Activated CD4-positive, CD25-positive, alpha-beta regulatory T cell treated with anti-CD3 and anti-CD28 coated beads, Interleukin-2, amount 50 U/mL, for 16 hours (primary cell): ENCODE data around the gene LIMD2.

Experiments used
- DNase-seq: peaks from one replicate; pipeline ENCODE4 v3.0.0-alpha.2; 2020; ENCODE audit warnings: low read depth, low spot score

The LIMD2 gene

DNA sequence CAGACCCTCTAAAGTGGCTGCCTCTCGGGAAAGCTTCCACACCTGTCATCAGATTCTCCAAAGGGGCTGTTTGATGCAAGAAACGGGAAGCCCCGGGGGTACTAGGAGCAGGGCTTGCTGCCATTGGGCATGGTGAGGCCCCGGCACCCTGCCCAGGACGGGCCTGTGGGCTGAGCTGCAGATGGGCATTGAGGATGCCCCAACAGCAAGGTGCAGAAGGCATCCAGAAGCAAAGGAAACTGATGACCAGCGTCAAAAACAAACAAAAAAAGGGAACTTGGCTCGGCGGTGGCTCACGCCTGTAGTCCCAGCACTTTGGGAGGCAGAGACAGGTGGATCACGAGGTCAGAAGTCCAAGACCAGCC is 1.5 kb upstream of the LIMD2 start:
- DNase-seq: no peak

DNA sequence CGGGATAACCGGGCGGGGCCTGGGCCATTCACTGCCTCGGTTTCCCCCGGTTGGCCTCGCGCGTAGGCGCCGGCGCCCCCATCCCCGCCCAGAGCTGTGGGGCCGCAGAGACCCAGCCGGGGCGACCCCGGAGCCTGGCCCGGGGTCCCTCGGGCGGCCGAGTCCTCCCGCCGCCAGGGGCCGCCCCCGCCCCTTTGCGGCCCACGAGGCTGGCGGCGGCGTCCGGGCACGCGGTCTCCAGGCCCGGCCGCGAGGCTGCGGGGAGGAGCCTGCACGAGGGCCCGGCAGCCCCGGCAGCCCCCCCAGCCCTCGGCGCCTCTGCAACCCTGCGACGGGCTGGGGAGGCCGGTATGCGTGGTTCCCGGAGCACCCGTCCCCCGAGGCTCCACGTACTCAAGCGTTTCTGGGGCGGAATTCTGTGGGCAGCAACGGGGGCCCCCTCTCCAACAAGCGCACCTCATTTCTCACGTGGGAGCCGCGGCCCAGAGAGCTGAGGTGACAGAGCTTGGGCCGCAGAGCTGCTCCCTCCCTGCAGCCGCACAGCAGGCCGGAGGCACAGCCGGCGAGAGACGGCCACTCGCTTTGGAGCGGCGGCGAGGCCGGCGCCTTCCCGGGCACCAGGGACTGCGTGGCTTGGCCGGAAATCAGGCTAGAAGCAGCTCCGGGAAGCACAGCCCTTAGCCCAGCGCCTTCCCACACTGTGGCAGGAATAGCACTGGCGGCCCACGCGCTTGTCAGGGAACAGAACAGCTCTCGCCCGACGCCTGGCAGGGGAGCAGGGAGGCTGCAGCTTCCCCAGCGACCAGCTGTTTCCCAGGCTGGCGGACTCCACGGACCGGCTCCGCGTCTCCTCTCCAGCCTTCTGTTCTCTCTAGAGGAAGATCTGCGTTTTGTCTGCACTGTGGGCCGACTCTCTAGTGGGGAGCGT is 867 bp upstream of the LIMD2 start:
- DNase-seq: no peak

DNA sequence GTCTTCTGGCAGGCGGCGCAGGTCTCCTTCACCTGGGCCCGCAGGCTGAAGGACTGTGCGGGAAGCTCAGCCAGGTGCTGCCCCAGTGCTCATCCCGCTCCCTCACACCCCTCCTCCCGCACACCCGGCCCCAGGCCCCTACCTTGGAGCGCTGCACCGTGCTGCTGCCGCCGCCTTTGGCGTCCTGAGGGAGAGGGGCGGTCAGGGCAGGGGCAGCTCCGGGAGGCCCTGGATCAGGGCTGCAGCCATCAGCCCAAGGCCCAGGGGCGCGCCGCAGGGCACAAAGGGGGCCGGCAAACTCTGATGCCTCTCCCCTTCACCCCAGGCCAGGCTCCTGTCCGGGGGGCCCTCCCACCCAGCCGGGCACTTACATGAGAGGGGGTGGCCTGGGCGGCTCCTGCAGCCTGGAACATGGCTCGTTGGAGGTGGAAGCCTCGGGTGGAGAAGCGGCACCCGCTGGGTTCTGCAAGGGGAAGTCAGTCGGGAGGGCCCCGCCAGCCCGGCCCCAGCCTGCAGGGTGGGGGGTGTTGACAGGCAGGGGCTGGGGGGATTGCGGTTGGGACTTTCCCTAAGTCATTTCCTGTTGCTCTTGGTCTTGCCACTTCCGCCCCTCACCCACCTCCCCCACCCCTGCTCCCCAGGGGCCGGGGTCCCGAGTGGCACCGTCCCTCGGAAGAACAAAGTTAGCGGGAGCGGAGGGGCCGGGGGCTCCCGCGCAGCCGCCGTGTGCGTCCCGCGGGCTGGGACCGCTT is 863 bp downstream of the LIMD2 start:
- DNase-seq: peak; percentile 63

DNA sequence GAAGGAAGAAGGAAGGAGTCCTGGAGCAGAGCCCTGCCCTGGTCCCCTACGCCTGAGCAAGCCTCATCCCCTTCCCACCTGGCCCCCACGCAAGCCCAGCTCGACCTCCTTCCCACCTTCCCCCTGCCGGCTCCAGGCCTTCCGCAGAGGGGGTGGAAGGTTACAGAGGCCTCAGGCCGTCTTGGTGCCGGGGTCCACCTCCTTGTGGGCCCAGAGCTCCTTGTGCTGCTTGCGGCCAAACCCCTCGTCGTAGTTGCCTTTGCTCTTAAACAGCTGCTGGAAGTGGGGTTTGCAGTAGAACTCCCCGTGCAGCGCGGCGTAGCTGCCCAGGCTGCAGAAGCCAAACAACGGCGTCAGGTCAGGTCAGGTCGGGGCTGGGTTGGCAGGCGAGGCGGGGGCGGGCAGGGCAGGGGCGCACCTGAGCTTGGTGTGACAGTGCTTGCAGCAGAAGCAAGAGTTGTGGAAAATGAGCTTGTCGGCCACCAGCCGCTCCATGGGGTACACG is 1.5 kb downstream of the LIMD2 start:
- DNase-seq: no peak

DNA sequence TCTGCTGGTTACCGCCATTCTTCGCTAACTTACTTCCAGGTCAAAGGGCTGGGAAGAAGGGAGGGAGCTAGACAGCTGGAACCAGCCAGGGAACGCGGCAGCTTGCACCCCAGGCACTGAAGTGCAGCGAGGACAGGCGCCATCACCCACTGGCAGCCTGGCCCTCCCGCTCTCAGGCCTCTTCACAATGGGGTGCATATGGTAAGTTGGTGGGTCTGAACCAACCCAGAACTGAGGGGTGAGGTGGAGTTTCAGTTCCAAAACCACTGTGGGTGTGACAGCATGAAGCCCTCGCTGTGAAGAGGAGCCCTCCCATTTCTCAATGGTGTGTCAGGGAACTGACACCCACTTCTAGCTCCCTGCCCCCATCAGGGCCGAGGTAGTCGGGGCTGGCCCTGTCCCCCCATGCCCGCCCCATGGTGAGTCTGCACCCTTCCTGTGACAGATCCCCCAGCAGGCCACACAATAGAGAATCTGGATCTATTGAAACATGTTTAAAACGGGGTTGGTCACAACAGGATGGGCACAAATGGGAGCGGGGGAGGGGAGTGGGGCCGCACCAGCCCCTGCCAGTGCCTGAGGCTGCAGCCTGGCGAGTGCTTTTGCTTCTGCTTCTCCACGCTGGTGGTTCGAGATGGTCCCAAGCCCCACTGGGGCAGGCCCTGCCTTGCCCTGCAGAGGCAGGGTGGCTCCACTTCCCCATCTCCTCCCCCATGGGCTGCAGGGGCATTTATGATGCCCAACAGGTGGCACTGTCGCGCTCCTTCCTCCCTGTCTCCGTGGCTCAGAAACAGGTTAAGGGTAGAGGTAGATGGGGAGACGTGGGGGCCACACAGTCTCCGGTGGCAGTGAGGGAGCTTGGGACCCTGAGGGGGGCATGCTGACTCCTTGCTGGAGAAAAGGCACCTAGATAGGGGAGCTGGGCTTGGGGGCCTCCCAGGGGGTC is 2.3 kb downstream of the LIMD2 start:
- peak; percentile 68 for DNase-seq

DNA sequence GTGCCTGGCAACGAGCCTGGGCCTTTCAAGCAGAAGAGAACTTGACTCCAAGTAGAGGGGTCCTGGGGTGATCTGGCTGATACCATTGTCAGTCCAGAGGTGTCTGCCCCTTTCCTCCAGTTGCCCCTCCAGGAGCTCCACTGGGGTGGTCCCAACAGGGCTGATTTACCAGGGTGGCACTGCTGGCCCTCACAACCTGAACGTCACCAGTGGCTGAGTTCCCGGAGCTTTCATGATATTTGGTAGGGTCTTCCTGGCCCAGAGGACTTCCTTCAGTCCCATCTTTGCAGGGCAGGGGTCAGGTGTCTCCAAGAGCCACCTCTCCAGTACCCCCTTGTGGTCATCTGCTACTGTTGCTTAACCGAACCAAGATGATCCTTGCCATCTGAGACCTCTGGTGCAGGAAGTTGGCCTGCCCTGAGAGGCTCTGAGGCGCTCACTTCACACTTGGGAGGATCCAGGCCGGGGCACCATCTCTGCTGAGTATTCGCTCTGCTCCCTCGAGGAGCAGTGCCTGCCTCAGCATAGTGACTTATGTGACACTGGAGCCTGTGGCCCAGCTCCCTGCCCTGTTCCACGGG is 3.5 kb downstream of the LIMD2 start:
- no peak for DNase-seq

DNA sequence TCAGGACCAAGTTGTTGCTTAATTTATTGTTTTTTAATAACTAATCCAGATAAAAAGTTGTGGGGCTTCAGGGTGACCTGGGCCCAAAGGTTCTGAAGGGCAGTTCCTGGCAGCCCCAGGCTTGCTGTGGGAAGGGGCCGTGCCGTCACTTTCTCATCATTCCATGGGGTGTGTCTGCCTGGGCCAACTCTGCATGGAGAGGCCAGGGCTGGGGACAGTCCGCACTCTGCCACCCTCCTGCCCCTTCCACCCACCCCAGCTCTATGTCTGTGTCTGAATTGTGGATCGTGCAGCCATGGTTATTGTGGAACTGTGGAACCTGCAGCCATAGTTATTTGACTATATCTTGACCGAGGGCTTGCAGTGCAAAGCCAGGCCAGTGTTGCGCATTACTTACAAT is 4.0 kb downstream of the LIMD2 start:
- no peak for DNase-seq

DNA sequence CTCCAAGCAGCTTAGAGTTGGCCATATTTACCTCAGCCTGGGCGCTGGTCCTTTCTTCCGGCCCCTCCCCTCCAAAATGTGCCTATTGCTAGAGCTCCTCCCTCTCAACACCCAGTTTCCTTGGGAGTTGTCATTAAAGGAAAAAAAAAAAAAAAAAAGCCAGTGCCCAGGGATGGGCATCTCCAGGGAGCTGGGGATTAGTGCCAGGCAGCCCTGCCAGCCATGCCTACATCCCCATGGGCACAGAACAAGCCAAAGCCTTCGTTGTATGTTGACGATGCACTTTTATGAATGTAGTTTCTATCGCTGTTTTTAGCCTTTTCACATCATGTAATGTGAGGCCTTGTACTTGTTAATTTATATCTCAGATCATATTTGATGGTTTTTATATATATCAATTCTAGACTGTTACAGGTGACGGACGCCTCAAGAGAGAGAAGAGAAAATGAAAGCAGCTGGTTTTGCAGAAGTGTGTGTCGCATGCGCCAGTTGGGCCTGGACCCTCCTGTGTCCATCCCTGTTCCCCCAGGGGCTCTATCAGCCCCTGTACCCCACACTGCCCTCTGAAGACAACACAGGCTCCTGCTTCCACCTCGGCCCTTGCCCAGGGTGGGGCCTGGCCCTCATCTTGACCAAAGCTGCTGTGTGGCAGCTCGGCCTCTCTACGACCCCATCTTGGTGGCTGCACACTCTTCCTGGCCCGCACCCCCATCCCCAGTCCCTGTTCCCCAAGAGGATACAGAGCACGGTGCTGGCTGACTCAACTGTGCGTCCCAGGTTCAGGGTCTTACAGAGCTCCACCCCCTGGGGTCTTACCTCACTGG is 4.8 kb downstream of the LIMD2 start:
- no peak for DNase-seq

DNA sequence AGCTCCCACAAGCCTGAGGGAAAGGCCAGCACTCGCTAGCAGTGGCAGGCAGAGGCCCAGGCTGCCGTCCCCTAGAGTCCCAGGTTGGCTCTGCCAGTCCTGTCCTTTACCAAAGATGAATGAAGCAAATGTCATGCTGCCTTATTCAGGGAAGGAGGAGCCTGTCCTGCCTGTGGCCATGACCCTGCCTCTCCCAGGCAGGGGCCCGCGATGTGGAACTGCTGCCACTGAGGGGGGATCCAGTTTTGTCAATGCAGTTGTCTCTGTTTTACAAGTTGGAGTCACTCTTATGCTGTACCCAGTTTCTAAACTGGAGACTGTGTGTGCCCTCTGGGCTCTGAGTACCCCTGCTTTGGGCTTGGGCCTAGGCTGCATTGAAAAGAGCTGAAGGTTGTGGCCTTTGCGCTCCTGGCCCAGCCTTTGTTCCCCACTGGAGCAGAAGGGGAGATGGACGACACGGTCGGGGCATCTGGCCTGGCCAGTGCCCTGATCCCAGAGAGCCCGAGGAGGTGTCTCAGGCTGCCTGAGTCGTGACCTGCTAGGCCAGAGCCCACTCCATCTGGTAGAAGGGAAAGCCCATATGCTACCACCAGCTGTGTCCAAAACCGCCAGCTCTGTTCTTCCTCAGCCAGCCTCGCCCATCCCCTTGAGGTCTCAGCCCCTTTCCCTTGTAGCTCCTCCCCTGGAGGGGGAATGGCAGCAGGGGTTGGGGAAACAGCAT is 5.5 kb downstream of the LIMD2 start:
- DNase-seq: no peak

DNA sequence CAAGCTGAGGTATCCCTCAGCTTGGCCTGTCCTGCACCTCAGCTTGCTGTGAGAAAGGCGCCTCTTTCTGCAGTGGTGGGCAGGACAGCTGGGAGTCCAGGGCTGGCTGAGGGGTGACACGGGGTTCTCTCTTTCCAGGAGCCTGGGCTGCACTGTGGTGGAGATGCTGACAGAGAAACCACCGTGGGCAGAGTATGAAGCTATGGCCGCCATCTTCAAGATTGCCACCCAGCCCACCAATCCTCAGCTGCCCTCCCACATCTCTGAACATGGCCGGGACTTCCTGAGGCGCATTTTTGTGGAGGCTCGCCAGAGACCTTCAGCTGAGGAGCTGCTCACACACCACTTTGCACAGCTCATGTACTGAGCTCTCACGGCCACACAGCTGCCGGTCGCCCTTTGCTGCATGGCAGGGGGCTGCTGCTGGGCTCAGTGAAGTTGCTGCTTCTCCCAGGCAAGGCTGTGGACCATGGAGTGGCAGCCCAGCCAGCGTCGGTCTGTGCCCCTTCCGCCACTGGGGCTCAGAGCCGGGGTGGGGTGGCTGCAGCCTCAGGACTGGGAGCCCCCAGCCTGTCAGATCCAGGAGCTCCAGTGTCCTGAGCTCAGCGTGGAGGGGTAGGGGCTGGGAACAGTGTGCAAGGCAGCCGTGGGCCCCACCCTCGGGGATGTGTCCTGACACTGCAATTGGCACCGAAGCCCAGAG is 6.4 kb downstream of the LIMD2 start:
- no peak for DNase-seq

DNA sequence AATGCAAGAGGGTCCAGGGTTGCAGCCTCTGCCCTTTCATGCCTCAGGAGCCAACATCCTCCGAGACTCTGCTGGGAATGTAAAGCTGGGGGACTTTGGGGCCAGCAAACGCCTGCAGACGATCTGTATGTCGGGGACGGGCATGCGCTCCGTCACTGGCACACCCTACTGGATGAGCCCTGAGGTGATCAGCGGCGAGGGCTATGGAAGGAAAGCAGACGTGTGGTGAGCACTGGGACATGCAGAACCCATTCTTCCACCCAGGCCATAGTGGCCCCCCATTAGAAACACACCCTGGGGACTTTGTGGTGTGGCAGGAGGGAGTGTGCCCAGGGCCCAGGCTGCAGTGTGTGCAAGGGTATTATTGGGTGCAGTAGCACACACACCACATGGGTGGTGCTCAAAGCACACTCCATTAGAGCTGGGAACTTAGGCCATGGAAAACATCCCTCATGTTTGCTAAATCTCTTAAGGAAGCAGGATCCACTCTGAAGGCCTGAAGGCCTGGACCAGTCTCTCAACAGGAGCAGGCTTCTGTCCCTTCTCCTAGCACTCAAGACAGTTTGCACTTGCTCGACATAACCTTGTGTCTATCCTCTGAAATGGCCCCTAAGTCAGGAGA is 7.6 kb downstream of the LIMD2 start:
- no peak for DNase-seq

DNA sequence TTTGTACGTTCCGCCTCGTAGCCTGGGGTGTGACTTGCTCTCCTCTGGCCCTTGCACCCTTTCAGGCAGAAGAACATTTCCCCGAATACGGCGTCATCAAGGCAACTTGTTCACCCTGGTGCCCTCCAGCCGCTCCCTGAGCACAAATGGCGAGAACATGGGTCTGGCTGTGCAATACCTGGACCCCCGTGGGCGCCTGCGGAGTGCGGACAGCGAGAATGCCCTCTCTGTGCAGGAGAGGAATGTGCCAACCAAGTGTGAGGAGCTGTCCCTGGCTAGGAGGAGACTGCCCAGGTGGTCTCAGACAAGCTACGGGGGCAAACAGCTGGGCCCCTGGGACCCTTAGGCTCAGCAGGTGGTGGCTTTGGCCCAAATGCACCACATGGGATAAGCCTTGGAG is 10.4 kb downstream of the LIMD2 start:
- DNase-seq: no peak

DNA sequence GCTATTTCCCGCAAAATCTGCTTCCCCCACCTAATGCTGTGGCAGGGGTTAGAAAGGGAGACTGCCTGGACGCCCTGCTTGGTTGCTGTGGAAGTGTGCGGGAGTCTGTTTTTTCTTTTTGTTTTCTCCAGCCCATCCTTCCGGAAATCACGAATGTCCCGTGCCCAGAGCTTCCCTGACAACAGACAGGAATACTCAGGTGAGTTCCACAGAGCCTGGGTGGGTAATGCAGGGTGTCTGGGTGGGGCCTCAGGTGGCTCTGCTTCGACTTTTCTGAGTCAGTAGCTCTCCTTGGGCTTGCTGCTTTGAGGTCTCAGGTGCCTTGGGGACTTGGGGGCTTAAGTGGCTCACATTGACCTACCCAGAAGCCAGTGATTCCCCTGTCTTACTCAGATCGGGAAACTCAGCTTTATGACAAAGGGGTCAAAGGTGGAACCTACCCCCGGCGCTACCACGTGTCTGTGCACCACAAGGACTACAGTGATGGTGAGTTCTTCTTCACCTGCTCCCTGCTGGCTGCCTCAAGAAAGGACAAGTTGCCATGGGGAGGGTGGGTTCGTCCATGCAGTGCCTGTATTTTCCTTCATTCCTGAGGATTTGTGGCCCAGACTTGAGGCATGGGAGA is 11.4 kb downstream of the LIMD2 start:
- no peak for DNase-seq

DNA sequence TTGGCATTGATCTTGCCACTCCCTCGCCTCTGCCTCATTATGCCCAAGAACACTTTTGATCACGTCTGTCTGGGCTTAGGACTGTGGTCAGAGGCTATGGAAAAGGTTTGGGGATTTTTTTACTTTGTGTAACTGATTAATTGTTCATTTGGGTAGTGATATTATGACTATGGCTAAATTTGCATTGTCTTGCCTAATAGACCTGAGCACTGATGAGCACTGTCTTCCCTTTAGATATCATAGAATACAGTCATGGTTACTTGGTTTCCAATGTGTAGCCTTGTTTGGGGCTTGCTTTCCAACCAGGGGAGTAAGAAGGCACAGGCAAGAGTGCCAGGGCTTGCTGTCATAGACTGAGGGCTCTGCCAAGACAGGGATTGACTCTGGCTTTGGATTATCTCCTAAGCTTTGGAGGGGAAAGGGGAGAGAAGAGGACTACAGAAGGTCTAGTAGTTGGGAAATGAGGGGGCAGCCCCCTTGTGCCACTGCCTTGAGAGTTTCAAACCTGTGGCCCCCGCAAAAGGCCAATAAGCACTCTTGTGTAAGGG is 13.7 kb downstream of the LIMD2 start:
- no peak for DNase-seq

DNA sequence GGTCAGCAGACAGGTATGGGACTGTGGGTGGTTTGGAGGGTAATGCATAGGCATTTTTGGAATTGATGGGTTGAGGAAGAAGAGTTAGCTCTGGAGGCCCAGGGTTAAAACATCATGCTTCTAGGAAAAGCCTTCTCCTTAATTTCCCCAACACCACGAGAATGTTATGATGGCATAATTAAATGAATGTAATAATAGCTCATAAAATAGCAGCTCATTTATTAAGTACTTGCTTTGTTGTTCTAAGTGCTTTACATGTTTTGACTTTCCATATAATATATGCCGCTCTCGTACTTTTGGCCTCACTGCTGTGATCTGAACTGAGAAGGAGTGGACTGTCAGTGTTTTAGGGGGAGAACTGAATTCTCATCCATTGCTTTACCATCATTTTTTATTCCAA is 14.3 kb downstream of the LIMD2 start:
- no peak for DNase-seq

DNA sequence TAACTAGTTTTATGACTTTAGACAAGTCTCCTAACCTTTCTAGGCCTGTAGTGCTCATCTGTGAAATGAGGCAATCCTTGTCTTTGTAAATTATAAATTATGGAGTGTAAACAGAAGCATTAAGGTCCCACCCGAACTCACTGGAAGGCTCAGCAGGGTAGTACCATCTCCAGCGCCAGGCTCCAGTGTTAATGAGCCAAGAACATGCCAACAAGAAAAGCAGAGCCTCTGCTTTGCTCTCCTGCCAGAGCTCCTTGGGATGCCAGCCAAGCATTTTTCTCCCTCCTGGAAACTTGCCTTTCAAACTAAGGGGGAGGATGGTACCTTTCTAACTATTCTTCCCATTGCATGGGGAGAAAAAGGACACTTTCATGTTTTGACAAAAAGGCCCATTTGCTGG is 14.9 kb downstream of the LIMD2 start:
- DNase-seq: no peak

DNA sequence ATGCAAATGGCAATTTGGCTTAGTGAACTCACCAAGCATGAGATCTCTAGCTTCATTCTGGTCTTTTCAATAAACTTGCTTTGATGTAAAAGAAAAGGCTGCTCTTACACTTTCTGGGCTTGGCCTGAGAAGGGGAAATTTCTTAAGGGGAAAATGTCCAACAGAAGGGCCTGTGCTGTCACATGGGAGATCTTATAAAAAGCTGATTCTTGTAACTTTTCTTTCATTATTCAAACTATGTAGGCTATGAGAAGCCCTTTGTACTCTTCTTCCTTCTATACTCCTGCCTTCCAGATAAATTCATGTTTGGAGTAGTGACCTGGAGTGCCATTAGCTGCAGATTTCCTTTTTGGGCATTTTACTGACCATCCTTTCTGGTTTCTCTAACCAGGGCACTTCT is 16.9 kb downstream of the LIMD2 start:
- no peak for DNase-seq

DNA sequence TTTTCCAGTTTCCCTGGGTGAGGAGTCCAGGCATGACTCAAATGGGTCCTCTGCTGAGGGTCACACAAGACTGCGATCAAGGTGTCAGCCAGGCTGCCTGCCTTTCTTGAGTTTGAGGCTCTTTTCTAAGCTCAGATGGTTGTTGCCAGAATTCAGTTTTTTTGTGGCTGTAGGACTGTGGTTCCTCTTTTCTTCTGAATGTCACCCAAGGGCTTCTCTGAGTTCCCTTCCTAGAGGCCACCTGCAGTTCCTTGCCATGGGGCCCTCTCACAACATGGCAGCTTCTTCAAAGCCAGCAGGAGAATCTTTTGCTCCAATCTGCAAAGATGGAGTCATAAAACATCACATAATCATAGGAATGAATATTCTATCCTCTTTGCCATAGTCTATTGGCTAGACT is 17.5 kb downstream of the LIMD2 start:
- DNase-seq: no peak
